Measurements from ENCODE around the gene C6. TPM values are rescaled to one million over a fixed set of nuclear protein-coding genes. Genes with fewer than 3 reads are reported as not detected.

The C6 gene
- total RNA-seq, 1 experiment from 2014 or later = 0.37 TPM

- no peak overlapping the region for H3K9ac ChIP-seq (ENCODE audit: low read length)
- BruUV-seq (replicated peaks) = no TSS peak
- H4K20me1 ChIP-seq (ENCODE audit: insufficient read depth) = no peaks in the 10 kb centered on the region
- DNase-seq (ENCODE audit: low read depth, low spot score) (no peak), ATAC-seq (no peak)
- ChIA-PET CTCF (no interaction called here), POLR2A (no interaction called here), RAD21 (ENCODE audit: low non-redundant PET in 1 of 2, low total read pairs in 2 of 2, uncharacterized antibody in 2 of 2, unreplicated experiment in 2 of 2) (no interaction called here)
- H3K27me3 ChIP-seq (ENCODE audit: insufficient read depth, low read length) = no peaks in the 10 kb centered on the region
- H3K27ac ChIP-seq (ENCODE audit: low read depth, low read length) = no peak overlapping the region
- H3K9me2 ChIP-seq (ENCODE audit: insufficient read depth) = no peaks in the 10 kb centered on the region
- no peak overlapping the region for H3K4me3 ChIP-seq (replicated peaks in 1 of 2; ENCODE audit: low read depth in 1 of 2, low read length in 2 of 2)
- no peaks in the 10 kb centered on the region for H3K9me3 ChIP-seq (ENCODE audit: control insufficient read depth in 1 of 2, insufficient read depth in 1 of 2, low read depth in 1 of 2, low read length in 2 of 2)
- no peaks in the 10 kb centered on the region for H3K79me2 ChIP-seq (ENCODE audit: insufficient read depth, low read length)
- no peaks in the 10 kb centered on the region for H3K36me3 ChIP-seq (ENCODE audit: control insufficient read depth in 1 of 2, insufficient read depth in 2 of 2, low read length in 2 of 2)
- no peak overlapping the region for H2AFZ ChIP-seq (ENCODE audit: low read depth, low read length, poor library complexity, severe bottlenecking)
- no peaks in the 10 kb centered on the region for H3K4me1 ChIP-seq (ENCODE audit: control insufficient read depth in 1 of 2, insufficient read depth in 2 of 2, low read length in 2 of 2)
- TF ChIP-seq ELF1 (IDR thresholded peaks at IDR 0.05; ENCODE audit: borderline replicate concordance, low read depth) = no peak
- TF ChIP-seq REST (IDR thresholded peaks at IDR 0.05; ENCODE audit: low read depth) = no peak
- no peak for TF ChIP-seq EZH2phosphoT487 (IDR thresholded peaks at IDR 0.05; ENCODE audit: borderline replicate concordance)
- no peak for TF ChIP-seq ATF3 (IDR thresholded peaks at IDR 0.05)
- TF ChIP-seq ZBTB33 (IDR thresholded peaks at IDR 0.05; ENCODE audit: extremely low read depth, insufficient replicate concordance, low read length) = no peak
- TF ChIP-seq SRF (IDR thresholded peaks at IDR 0.05; ENCODE audit: low read depth) = no peak
- no peak for TF ChIP-seq YY1 (IDR thresholded peaks at IDR 0.05; ENCODE audit: extremely low read depth, insufficient replicate concordance, low read depth, low read length)
- no peak for TF ChIP-seq CEBPB (IDR thresholded peaks at IDR 0.05; ENCODE audit: low read depth)
- no peak for TF ChIP-seq SIN3A (IDR thresholded peaks at IDR 0.05; ENCODE audit: low read depth)
- no peak for TF ChIP-seq JUND (IDR thresholded peaks at IDR 0.05)
- no peak for TF ChIP-seq TCF7L2 (IDR thresholded peaks at IDR 0.05; ENCODE audit: borderline replicate concordance, extremely low read depth, insufficient read depth, insufficient read length)
- no peak for TF ChIP-seq CBX3 (IDR thresholded peaks at IDR 0.05; ENCODE audit: low read depth)
- TF ChIP-seq, protein P1, sequence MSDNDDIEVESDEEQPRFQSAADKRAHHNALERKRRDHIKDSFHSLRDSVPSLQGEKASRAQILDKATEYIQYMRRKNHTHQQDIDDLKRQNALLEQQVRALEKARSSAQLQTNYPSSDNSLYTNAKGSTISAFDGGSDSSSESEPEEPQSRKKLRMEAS (IDR thresholded peaks at IDR 0.05) = no peak
- no peak overlapping the region for H3K4me2 ChIP-seq (ENCODE audit: low read length)
- intact Hi-C loops (cut with micrococcal nuclease) = no loop called here
These were observed 18.1 kb downstream of the C6 start for GRCh38 chr5:41195228-41195627.

Data from HCT116 (cell line).